GM21528 (cell line): ENCODE results near the gene PADI2.

ENCODE experiments used
- ATAC-seq: cut with Tn5 transposase; IDR thresholded peaks from one replicate; pipeline ENCODE4 v1.9.1; 2021; ENCODE audit warnings: mild to moderate bottlenecking, moderate library complexity; ENCODE audit not compliant: unreplicated experiment, low FRiP score

Gene PADI2

GRCh38 chr1:17117451-17118265 is 1.6 kb downstream of the PADI2 start:
- no peak for ATAC-seq

GRCh38 chr1:17116643-17117042 is 2.6 kb downstream of the PADI2 start:
- no peak for ATAC-seq

GRCh38 chr1:17113963-17114362 is 5.3 kb downstream of the PADI2 start:
- no peak for ATAC-seq

GRCh38 chr1:17112496-17113236 is 6.6 kb downstream of the PADI2 start:
- no peak for ATAC-seq

GRCh38 chr1:17112076-17112475 is 7.2 kb downstream of the PADI2 start:
- ATAC-seq: no peak

GRCh38 chr1:17110555-17110926 is 8.7 kb downstream of the PADI2 start:
- no peak for ATAC-seq

- no peak for ATAC-seq
Observed at GRCh38 chr1:17109892-17110554, 9.2 kb downstream of the PADI2 start.

GRCh38 chr1:17108786-17109185 is 10.5 kb downstream of the PADI2 start:
- ATAC-seq: no peak

- no peak for ATAC-seq
Observed at GRCh38 chr1:17108360-17108759, 10.9 kb downstream of the PADI2 start.

GRCh38 chr1:17104782-17105181 is 14.5 kb downstream of the PADI2 start:
- no peak for ATAC-seq

- no peak for ATAC-seq
Observed at GRCh38 chr1:17102232-17102631, 17.0 kb downstream of the PADI2 start.

- no peak for ATAC-seq
Observed at GRCh38 chr1:17101261-17101660, 18.0 kb downstream of the PADI2 start.

GRCh38 chr1:17099616-17100340 is 19.5 kb downstream of the PADI2 start:
- ATAC-seq: no peak

GRCh38 chr1:17098446-17099317 is 20.6 kb downstream of the PADI2 start:
- no peak for ATAC-seq

- ATAC-seq: no peak
Observed at GRCh38 chr1:17097787-17098186, 21.5 kb downstream of the PADI2 start.

- no peak for ATAC-seq
Observed at GRCh38 chr1:17097147-17097546, 22.1 kb downstream of the PADI2 start.

GRCh38 chr1:17096584-17096983 is 22.7 kb downstream of the PADI2 start:
- no peak for ATAC-seq

GRCh38 chr1:17095141-17095540 is 24.1 kb downstream of the PADI2 start:
- no peak for ATAC-seq

- no peak for ATAC-seq
Observed at GRCh38 chr1:17094664-17095063, 24.6 kb downstream of the PADI2 start.
